LoVo (cell line): ENCODE data around the gene CACNA2D4.

Source experiments
- DNase-seq: peaks from one replicate; pipeline ENCODE4 v3.0.0-alpha.2; 2016; ENCODE audit warnings: low spot score

The CACNA2D4 gene

DNA sequence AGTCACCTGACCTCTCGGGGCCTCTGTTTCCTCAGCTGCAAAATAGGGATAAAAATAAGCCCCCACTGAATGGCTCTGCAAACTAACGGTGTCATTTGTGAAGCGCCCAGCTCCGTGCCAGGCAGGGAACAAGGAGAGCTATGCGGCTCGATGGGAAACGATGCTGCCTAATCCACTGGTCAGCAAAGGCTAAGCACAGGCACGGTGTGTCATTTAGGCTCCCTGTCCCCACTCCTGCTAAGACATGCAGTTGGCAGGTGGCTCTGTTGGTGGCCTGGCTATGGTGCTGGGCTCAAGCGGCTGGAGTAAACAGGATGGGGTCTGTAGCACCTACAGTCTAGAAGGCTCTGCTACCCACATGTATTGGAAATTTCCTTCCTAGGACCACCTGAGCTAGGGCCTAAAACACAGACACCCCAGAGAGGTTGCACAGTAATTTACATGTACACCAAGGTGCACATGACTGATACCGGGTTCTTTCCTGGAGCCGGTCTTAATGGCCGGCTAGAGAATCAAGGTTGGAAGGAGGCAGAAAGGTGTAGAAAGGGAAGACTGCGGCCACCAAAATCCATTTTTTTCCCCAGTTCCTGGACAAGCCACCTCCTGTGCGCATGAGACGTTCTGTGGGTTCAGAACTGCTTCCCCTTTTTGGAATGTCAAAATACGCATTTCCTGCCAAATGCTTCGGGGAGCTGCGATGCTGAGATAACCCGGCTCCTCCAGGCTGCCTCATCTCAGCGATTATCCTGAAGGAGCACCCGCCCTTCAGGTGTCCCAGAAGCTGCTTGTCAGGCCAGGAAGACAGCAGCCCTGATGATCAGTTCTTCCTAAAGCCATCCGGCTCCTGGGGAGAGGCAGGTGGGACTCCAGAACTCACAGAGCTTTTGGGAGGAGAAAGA lies 1.0 kb downstream of the CACNA2D4 start:
- DNase-seq = no peak

DNA sequence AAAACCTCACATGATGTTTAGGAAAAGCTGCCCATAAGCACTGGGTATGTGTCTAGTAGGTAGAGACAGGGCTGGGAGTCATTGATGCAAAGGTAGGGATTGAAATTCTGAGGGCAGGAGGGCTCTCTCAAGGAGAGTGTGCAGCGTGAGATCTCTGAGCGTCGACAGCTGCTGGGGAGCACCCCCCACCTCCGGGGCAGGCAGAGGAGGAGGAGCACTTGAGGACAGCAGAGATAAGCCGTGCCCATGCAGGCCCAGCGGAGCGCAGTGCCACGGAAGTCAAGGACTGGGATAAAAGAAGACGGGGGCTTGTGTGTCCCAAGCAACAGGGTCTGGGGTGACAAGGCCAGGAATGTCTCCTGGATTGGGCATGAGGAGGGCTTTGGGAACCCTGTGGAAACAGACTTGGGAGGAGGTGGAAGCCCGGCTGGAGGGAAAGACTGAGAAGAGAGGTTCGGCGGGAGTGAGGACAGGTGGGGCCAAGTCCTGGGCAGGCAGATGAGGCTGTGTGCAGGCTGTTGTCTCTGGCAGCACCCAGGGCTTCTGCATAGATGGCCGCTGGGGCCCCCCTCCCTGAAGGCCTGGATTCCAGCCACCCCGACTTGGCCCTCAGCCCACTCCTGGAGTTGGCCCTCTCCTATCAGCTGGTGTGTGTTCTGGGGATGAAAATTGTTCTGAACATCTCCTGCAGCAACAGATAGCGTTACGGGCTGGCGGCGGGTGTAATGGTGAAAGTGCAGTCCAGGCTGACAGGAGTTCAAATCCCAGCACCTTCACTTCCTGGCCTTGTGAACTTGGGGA lies 1.9 kb downstream of the CACNA2D4 start:
- DNase-seq = no peak

DNA sequence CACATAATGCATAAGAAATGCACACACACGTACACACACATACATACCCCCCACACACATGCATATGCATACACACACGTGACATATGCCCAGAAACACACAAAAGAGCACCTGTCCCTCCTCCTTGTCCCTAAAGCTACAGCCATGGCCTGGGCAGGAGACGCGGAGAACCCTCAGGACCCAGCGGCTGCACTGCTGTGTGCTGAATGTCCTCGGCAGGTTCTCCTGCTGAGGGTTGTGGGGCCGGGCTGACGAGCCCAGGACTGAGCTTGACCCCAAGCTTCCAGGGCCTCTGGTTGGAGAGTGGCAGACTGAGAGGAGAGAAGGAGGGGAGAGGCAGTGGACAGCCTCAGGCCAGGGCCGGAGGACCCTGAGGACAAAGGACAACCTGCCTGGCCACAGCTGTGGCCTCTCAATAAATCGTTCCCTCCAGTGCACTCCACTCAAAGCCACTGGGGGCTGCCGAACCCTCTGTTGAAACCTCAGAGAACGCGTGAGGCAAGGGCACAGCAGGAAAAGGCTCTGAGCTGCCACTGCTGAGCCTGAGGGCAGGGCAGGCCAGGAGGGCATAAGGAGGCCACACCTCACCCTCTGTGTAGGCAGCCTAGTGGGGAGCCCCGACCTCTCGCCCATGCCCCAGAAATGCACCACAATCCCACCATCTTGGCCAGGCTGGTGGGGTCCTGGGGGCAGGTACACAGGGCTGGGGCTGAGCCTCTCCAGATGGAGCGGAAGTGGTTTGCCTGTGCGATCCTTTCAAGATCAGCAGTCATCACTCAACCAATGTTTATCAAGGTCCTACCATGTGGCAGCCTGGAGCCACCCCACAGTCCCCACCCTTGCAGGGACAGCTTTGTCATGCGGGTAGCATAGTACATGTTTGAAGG lies 3.1 kb downstream of the CACNA2D4 start:
- DNase-seq = no peak

DNA sequence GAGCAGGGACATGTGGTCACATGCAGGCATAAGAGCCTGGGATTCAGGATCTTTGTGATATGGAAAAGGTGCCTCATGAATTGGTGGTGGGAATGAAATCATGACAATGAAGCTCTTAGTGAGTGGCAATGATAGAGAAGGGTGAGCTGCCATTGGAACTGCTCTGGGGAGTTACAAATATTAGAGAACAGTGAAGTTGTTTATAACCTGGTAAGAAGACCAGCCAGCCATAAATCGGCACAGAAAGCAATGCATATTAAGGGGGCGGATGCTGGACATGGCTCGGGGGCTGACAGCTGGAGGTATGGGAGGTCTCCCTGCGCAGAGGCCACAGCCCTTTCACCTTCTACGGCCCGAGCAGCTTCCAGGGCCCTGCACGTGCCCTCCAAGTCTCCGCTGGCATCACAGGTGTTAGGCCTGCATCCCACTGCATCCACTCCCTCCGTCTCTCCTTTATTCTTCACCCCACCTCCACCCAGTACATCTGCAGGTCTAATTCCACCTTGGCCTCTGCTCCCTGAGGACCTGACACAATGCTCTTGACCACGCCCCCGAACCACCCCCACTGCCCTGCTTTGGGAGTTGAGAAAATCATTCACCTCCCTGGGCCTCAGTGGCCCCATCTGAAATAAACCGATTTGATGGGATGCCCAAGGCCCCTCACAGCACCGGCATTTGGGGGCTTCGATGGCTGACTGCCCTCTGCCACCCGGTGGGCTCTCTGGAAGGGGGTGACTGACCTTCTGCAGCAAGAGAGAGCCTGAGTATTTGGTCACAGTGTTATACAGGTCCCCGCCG lies 4.1 kb downstream of the CACNA2D4 start:
- no peak for DNase-seq

DNA sequence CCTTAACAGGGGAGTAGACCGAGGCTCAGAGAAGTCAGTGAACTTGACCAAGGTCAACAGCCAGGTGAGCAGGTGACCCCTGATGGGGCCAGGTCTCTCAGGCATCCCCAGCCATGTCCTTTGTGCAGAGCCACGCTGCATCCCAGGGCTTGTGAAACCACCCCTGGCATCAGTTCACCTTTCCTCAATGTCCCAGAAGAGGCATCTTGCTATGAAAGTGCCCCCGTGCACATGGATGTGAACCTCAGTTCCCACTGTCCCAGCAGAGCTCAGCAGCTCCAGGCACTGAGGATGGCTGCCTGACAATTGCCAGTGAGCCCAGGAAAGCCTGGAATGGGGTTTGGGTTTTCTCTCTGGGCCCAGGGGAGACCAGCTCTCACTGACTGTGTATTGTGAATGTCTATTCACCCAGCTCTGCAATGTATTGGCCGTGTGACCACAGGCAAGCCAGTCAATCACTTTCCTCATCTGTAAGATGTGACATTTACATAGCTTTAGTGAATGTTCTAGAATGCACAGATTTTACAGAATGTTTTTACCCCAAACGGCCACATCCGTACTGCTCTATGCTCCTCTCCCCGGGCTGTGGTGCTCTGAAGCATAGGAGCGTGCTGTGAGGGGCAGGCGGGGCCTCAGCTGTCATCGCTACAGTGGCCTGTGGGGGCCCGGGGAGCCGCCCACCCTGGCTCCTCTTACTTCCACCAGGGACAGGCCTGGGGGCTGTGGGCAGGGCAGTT lies 4.9 kb downstream of the CACNA2D4 start:
- no peak for DNase-seq

DNA sequence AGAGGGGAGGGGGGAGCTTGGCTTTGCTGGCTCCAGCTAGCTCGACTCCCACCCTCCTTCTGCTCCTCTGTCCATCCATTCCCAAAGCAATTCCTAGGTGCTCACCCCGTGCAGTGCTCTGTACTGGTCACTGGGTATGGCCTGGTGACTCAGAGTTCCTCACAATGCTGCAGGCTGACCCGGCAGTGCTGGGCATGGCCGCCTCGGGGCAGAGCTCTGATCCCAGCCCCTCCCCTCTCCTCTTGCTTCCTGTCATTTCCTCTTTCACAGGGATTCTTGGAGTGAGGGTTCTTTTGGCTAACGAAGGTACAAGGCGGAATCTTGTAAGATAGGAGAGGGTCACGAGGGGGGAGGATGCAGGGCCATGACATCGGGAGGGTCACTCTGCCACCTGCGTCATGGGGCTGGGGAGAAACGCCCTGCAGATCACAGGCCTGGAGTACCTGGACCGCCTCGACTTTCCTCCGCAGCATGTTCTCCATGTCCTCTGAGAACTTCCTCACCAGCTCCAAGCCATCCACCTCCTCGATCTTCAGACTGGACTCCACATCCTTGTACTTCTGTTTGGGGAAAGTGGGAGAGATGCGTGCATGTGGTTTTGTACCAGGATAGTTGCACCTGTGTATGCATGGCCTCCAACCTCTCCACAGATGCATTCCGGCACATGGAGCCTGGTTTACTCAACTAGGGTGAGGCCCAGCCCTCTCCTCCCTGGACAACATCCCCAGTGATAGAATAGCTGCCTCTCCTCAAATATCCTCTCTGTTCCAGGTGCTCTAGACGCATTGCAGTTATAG lies 5.7 kb downstream of the CACNA2D4 start:
- DNase-seq = no peak

DNA sequence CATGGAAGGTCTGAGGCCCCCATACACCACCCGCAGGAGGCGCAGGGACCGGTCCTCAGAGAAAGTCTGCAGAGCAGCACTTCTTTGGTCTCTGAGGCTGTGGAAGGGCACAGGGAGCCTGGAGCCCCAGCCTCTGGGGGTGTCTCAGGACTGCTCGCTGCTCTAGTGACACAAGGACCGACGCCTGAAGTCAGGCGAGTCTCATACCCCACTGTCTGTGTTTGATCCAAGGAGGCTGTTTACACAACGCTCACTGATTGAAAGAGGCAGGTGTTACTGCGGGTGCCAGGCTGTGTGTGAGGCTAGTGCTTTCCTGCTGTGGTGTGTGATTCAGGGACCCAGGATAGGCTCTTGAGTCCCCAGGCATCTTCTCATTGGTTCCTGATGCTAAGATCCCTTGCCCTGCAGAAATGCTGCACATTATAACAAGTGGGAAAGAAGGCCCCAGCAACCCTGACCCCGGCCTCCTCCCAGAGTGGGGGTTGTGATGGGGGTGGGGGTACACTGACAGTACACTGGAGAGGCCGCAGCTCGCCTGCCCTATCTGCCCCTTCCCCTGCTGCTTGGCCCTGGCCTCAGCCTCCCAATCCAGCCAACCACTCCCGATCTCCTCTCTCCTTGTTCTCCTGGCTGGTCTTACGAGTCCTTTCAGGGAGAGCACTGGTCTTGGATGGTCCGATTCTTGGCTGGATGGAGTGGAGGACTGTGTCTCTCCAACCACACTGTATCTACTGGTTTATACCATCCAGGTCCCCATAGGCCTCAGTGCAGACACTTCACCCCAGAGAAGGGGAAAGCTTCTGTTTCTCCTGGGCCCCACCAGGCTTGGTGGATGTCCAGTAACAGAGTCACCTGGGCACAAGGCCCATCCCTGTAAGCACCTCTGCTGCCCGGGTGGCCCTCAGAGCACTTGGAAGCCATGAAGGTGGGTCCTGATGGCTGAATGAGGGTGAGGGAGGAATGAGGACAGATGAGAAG lies 6.6 kb downstream of the CACNA2D4 start:
- no peak for DNase-seq

DNA sequence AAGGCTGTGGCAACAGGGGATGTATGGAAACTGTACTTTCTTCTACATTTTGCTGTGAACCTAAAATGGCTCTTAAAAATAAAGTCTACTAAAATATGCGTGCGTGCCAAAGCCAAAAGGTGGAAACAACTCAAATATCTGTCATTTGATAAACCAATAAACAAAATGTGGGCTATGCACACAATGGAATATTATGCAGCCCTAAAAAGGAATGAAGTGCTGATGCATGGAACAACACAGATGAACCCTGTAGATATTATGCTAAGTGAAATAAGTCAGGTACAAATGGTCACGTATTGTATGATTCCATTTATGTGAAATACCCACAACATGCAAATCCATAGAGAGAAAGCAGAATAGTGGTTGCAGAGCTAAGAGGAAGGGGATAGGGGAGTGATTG lies 8.0 kb downstream of the CACNA2D4 start:
- DNase-seq = no peak

DNA sequence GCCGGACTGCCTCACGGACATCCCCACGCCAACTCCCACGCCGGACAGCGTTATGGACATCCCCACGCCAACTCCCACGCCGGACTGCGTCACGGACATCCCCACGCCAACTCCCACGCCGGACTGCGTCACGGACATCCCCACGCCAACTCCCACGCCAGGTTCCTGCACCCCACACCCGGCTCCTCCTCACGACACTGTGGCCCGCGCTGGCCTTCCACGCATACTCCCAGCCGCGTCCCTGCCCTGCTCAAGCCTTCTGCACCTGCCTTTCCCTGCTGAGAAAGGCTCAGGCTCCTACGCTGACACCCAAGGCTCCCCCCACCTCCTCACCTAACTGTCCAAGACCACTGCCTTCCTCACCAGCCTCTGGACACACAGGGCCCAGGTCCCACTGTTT lies 9.7 kb downstream of the CACNA2D4 start:
- no peak for DNase-seq

DNA sequence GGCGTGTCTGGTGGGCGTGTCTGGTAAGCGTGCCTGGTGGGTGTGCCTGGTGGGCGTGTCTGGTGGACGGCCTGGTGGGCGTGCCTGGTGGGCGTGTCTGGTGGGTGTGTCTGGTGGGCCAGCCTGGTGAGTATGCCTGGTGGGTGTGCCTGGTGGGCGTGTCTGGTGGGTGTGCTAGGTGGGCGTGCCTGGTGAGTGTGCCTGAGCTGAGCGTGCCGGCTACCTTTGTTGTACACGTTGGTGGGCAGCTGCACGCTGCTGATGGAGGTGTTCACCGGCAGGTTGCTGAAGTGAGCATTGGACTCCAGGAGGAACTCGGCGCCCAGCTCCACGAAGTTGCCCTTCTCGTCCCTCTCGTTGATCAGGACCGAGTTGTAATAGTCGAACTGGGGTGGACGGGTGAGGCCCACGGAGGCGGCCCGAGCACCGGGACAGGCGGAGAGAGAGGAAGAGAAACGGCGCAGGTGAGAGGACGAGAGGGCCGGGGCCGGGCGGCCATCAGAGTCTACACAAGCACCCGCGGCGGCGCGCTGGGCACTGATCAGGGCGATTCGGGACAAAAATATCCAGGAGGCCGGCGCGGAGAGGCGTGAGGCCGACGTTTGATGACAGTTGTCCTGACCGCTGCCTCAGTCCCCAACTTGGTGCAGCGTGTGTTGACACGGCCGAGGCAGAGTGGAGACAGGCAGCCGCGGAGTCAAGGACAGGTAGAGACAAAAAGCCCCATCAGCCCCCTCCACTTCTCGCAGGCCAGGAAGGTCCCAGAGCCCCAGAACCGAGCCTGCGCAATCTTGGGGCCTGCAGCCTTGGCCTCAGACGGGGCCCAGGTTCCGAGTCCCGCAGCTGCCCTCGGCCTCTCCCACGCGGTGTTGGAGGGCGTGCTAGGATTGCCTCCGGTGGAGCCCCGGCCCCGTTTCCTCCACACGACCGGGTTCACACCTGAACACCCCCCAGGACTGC lies 10.5 kb downstream of the CACNA2D4 start:
- DNase-seq = peak; percentile 11

DNA sequence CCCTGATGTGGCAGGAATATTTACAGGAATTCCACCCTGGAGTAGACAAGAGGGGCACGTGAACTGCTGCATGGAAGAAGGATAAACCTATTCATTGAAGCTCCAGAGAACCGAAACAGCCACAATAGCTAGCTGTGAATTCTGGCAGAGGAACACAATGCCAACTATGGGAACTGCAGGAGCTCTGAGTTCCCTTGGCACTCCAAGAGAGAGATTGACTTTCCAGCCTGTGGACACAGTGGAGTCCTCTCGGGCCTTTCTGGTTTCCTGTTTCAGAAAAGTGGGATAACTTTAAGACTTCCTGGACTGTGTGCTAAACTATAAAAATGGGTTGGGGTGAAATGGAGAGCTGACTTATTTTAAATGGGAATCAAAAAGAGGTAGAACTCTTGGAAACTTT lies 11.9 kb downstream of the CACNA2D4 start:
- no peak for DNase-seq

DNA sequence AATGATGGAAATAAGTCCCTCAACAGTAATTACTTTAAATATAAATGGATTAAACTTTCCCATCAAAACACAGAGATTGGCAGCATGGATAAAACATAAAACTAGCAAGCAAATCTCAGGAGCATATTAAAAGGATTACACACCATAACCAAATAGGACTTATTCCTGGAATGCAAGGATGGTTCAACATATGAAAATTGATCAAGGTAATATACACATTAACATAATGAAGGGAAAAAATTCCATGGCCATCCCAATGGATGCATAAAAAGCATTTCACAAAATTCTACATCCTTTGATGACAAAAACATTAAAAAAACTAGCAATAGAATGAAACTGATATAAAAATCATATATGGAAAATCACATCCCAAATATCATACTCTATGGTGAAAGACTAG lies 13.6 kb downstream of the CACNA2D4 start:
- no peak for DNase-seq

DNA sequence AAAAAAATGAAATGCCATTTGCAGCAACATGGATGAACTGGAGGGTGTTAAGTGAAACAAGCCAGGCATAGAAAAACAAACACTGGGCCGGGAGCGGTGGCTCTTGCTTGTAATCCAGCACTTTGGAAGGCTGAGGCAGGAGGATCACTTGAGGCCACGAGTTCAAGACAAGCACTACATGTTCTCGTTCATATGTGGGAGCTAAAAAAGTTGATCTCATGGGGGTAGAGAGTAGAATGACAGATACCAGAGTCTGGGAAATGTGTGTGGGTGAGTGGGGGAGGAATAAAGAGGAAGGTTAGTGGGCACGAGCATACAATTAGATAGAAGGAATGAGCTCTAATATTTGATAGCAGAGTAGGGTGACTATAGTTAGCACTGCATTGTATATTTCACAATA lies 21.5 kb downstream of the CACNA2D4 start:
- DNase-seq = no peak

DNA sequence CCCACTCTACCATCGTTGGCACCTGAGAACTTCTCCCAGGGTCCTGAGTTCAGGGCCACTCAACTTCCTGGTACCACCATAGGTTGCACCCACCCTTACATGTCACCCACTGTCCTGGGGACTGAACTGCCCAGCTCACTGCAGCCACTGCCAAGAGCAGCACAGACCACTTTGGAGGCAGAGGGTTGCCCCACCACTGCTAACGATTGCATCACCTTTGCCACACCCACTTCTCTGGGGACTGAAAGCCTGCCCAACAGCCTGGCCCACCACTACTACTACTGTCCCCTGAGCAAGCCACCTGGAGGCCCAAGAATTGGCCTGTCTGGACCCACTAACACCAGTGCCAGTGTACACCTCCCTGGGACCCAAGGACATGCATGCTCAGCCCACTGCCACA lies 27.6 kb downstream of the CACNA2D4 start:
- DNase-seq = no peak

DNA sequence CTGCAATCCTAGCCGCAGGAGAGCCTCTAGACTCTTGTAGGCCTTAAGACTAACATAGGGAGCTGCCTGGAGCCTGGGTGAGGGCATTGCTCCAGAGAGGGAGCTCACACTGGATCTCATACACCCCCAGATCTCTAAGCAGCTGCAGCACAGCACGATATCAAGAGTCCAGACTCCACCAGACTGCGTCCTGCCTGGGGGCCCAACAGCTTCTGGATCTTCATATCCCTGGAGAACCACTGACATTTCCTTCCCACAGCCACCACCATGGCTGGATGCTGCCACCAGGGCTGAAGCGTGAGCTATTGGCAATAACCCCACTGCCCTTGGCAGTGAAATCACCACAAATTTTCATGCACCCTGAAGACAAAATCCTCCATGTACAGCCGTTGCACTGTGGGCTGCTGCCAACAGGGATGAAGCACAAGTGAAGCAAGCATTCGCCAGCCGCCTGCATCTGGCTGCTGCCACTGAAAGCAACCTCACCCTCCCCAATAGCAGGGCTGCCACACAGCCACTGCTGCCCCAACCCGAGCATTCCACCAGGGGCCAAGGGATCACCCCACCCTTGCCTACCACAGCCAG lies 28.2 kb downstream of the CACNA2D4 start:
- no peak for DNase-seq

DNA sequence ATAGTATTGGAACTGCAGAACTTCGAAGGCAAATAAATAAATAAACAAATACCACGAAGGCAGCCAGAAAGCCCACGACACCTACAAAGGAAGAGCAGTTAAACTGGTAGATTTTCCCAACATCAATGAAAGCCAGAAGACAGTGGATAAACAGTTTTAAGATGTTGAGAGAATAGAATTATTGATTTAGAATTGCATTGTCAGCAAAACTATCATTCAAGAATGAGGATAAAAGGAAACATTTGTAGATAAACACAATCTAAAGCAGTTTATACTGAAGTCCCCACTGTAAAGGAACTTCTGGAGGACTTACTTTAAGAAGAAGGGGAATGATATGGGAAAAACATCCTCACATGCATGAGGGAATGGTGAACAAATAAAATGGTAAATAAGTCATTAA lies 29.5 kb downstream of the CACNA2D4 start:
- no peak for DNase-seq

DNA sequence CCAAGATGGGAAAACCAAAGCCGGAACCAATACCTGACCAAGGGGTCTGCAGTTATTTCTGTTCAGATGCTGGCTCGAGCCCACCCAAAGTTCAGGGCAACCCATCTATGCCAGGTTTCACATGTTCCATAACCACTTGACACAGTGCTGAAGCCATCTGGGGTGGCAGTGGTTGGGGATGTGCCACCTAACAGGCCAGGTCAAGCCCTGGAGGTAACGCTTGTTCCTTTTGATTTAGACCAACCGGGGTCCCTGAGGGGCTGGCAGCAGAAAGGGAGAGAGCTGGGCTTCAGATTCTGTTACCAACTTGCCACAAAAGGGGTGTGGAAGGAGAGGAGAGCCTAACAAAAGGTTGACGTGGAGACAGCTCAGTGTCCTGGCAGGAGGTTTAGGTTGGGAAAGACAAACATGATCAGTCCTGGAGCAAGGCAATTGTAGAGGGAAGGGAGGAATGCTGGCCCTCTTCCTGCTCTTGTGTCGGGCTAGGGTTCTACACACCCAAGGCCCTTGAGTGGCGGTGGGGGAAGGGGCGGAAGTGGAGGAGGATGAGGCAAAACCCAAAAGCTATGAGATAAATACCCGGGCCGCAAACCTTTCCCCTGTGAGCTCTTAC lies 31.9 kb downstream of the CACNA2D4 start:
- no peak for DNase-seq
